ENCODE data around the gene NOP10.

The NOP10 gene

DNA sequence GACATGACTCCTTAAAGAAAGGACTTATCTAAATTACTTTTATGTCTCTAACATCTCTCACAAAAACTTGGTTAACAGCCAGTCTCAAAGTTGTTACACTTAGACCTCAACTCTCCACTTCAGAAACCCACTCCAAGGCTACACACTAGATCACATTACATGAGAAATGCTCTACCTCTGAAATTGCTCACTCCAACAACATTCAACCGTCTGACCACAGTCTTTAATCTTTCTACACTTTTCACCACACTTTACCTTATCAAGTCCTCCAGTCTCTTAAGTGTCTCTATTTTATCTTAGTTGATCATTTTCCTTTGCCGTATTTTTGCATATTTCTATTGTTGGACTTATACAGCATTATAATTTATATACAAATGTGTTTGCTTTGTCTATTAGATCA, 11.1 kb downstream of the NOP10 start:
- H3K9me3 Mint-ChIP-seq = no peaks in the 10 kb centered on the region
- peaks cover 14% of the 10 kb centered on the region for H3K36me3 Mint-ChIP-seq (ENCODE audit: low read depth)
- peak overlapping the region; percentile 63 for H3K4me3 Mint-ChIP-seq
- H3K27ac Mint-ChIP-seq = peak overlapping the region; percentile 88
- peak; percentile 40 for DNase-seq (ENCODE audit: low spot score)
- peaks cover 64% of the 10 kb centered on the region for H3K4me1 Mint-ChIP-seq (ENCODE audit: low read depth)
- H3K27me3 Mint-ChIP-seq (ENCODE audit: low read depth) = no peaks in the 10 kb centered on the region

DNA sequence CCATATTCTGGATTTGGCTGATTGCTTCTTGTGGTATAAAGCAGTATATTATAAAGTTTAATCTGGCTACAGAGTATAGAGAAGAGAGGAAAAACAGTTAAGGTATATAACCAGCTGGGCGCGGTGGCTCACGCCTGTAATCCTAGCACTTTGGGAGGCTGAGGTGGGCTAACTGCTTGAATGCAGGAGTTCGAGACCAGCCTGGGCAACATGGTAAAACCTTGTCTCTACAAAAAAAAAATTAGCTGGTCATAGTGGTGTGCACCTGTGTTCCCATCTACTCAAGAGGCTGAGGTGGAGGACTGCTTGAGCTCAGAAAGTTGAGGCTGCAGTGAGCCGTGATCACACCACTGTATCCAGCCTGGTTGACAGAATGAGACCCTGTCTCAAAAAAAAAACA, 12.7 kb downstream of the NOP10 start:
- Mint-ChIP-seq H3K27ac (peak overlapping the region; percentile 46), H3K27me3 (ENCODE audit: low read depth) (no peaks in the 10 kb centered on the region), H3K4me1 (ENCODE audit: low read depth) (peaks cover 61% of the 10 kb centered on the region), H3K36me3 (ENCODE audit: low read depth) (peaks cover 14% of the 10 kb centered on the region), H3K4me3 (peak overlapping the region; percentile 8), H3K9me3 (no peaks in the 10 kb centered on the region)
- DNase-seq (ENCODE audit: low spot score) = no peak

DNA sequence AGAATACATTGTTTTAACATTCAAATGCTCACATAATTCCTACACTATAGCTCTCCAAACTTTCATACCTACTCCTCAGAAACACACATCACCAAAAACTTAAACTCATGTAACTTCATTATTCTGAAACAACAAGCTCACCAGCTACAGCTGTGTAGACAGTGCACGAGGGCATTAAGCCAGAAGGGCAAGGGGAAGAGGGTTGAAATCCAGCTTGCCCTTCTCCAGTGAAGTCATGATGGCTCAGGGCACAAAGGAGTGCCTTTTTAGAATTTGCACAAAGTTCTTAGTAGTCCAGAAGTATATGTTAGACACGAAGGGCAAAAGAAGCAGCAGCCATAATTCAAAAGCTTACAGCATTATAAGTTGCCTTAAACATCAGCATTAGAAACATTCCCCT, 13.9 kb downstream of the NOP10 start:
- DNase-seq (ENCODE audit: low spot score) = no peak
- Mint-ChIP-seq H3K36me3 (ENCODE audit: low read depth) (peaks cover 15% of the 10 kb centered on the region), H3K4me3 (peak overlapping the region; percentile 30), H3K27ac (peak overlapping the region; percentile 60), H3K9me3 (no peaks in the 10 kb centered on the region), H3K4me1 (ENCODE audit: low read depth) (peaks cover 57% of the 10 kb centered on the region), H3K27me3 (ENCODE audit: low read depth) (no peaks in the 10 kb centered on the region)

DNA sequence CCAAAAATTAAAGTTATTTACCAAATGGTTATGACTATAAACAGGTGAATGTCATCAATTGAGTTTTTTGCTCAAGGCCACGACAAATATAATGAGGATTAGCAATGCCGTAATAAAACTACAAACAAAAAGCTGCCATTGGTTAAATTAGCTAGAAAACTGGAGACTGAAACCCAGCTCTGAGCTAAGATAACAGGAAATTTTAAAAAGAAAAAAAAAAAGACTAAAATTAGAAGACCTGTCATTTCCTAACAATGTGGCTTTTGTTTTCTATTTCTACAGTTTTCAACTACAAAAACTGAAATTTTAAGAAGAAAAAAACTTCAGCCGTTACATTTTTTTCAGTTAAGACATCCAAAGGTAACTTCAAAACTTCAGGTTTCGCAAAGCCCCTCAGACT, 15.0 kb downstream of the NOP10 start:
- DNase-seq (ENCODE audit: low spot score) = no peak
- peak overlapping the region; percentile 70 for H3K4me3 Mint-ChIP-seq
- no peaks in the 10 kb centered on the region for H3K27me3 Mint-ChIP-seq (ENCODE audit: low read depth)
- peaks cover 55% of the 10 kb centered on the region for H3K4me1 Mint-ChIP-seq (ENCODE audit: low read depth)
- peak overlapping the region; percentile 82 for H3K27ac Mint-ChIP-seq
- no peaks in the 10 kb centered on the region for H3K9me3 Mint-ChIP-seq
- H3K36me3 Mint-ChIP-seq (ENCODE audit: low read depth) = peaks cover 16% of the 10 kb centered on the region

DNA sequence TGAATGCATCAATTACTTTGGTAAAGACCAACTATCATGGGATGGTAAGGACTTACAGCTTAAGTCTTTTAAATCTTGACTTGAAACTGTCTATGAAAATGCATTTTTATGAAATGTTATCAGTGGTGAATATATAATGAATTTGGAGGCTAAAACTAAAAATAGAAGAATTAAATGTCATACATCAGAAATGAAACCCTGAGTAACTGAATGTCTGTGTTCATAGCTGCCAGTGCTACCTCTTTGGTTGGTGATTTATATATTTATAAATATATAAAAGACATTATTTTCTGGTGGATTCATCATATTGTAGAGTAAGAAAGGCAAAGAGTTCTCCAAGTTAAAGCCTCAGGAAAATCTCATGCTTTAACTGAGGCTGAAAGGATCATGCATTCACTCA, 17.6 kb downstream of the NOP10 start:
- H3K27me3 Mint-ChIP-seq (ENCODE audit: low read depth) = no peaks in the 10 kb centered on the region
- H3K36me3 Mint-ChIP-seq (ENCODE audit: low read depth) = peaks cover 14% of the 10 kb centered on the region
- no peak overlapping the region for H3K27ac Mint-ChIP-seq
- H3K9me3 Mint-ChIP-seq = no peaks in the 10 kb centered on the region
- H3K4me1 Mint-ChIP-seq (ENCODE audit: low read depth) = peaks cover 51% of the 10 kb centered on the region
- H3K4me3 Mint-ChIP-seq = no peak overlapping the region
- DNase-seq (ENCODE audit: low spot score) = no peak

DNA sequence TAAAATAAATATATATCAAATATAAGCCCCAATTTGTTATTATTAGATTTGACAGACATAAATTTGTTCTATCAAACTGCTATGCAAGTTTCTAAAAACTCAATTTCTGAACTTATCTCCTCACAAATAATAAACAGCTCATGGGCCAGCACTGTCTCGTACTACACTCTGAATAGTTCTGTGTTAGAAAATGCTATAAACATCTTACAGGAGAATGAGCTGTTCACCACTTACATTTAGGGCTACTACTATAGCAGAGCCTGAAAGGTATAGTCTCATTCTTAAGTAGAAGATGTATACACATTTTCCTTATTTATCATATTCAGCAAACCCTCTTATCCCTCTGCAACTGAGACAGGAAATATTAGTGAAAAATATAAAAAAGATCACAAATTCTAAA, 18.0 kb downstream of the NOP10 start:
- Mint-ChIP-seq H3K4me3 (no peak overlapping the region), H3K27ac (no peak overlapping the region), H3K9me3 (no peaks in the 10 kb centered on the region), H3K27me3 (ENCODE audit: low read depth) (no peaks in the 10 kb centered on the region), H3K4me1 (ENCODE audit: low read depth) (peaks cover 50% of the 10 kb centered on the region), H3K36me3 (ENCODE audit: low read depth) (peaks cover 13% of the 10 kb centered on the region)
- DNase-seq (ENCODE audit: low spot score) = no peak

DNA sequence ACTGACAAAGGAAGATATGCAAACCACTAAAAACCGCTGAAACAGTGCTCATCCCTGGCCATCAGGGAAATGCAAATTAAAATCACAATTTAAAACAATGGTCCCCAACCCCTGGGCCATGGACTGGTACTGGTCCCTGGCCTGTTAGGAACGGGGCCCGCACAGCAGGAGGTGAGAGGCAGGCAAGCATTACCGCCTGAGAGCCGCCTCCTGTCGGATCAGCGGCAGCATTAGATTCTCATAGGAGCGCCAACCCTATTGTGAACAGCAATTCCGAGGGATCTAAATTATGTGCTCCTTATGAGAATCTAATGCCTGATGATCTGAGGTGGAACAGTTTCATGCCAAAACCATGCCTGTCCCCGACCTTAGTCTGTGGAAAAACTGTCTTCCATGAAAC, 19.7 kb downstream of the NOP10 start:
- H3K36me3 Mint-ChIP-seq (ENCODE audit: low read depth) = peaks cover 13% of the 10 kb centered on the region
- no peak overlapping the region for H3K4me3 Mint-ChIP-seq
- no peak for DNase-seq (ENCODE audit: low spot score)
- no peaks in the 10 kb centered on the region for H3K27me3 Mint-ChIP-seq (ENCODE audit: low read depth)
- peaks cover 44% of the 10 kb centered on the region for H3K4me1 Mint-ChIP-seq (ENCODE audit: low read depth)
- H3K9me3 Mint-ChIP-seq = no peaks in the 10 kb centered on the region
- H3K27ac Mint-ChIP-seq = no peak overlapping the region

DNA sequence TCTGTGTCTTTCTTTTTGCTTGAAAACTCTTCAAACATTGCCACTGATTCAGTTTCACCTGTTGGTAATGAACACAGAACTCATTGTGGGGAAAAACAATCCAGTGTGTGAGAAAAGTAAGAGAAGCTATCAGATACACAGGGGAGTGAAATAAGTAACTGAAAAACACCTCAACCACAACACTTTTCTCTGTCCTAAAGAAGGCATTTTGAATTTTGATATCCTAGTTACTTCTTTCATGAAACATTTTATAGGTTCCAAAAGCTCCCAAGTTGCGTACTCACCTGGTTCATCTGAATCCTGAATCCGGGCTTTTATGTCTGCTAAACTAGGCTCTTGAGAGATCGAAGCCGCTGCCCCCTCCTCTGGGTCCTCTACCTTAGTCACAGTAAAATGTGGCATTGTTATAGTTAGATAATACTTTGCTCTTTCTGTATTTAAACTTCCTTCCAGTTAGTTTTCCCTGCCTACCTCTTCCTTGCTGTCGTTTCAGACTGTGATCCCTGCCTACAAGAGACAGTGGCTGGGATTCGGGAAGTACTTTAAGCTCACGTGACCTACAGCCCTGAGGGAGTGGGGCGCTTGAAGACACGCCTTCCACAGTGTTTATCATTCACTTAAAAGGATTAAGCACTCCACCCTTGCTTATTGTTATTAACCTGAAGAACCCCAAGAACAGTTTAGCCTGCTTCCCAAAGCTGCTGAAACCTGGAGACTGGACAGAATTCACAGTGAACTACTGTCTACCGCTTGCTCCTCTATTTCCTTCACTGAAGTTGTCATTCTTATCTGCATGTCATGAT, 24.5 kb downstream of the NOP10 start:
- H3K27me3 Mint-ChIP-seq (ENCODE audit: low read depth) = no peaks in the 10 kb centered on the region
- peaks cover 43% of the 10 kb centered on the region for H3K4me1 Mint-ChIP-seq (ENCODE audit: low read depth)
- H3K9me3 Mint-ChIP-seq = no peaks in the 10 kb centered on the region
- peak overlapping the region; percentile 94 for H3K4me3 Mint-ChIP-seq
- DNase-seq (ENCODE audit: low spot score) = no peak
- peak overlapping the region; percentile 94 for H3K27ac Mint-ChIP-seq
- H3K36me3 Mint-ChIP-seq (ENCODE audit: low read depth) = peaks cover 20% of the 10 kb centered on the region

DNA sequence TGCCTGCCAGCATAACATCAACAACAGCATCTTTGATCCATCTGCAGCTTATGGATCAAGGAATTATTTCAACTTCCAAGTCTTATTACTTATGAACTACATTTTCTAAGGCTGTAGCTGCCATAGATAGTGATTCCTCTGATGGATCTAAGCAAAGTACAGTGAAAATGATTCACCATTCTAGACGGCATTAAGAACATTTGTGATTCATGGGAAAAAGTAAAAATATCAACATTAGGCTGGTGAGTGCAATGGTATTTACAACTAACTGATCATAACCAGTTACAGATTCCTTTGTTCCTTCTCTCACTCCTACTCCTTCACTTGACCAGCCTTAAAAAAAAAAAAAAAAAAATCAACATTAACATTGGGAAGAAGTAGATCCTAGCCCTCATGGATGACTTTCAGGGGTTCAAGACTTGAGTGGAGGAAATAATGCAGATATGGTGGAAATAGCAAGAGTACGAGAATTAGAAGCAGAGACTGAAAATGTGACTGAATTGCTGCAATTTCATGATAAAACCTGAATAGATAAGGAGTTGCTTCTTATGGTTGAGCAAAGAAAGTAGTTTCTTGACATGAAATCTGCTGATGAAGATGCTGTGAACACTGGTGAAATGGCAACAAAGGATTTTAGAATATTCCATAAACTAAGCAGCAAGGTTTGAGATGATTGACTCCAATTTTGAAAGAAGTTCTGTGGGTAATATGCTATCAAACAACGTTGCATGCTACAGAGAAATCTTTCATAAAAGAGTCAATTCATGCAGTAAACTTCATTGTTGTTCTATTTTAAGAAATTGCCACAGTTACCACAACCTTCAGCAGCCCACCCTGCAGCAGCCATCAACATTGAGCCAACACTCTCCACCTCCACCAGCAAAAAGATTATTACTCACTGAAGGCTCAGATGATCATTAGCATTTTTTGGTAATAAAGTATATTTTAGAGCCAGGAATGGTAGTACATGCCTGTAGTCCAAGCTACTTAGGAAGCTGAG, 28.1 kb downstream of the NOP10 start:
- H3K4me1 Mint-ChIP-seq (ENCODE audit: low read depth) = peaks cover 43% of the 10 kb centered on the region
- H3K9me3 Mint-ChIP-seq = no peaks in the 10 kb centered on the region
- peaks cover 22% of the 10 kb centered on the region for H3K36me3 Mint-ChIP-seq (ENCODE audit: low read depth)
- DNase-seq (ENCODE audit: low spot score) = no peak
- H3K4me3 Mint-ChIP-seq = peak overlapping the region; percentile 24
- H3K27me3 Mint-ChIP-seq (ENCODE audit: low read depth) = no peaks in the 10 kb centered on the region
- peak overlapping the region; percentile 15 for H3K27ac Mint-ChIP-seq

DNA sequence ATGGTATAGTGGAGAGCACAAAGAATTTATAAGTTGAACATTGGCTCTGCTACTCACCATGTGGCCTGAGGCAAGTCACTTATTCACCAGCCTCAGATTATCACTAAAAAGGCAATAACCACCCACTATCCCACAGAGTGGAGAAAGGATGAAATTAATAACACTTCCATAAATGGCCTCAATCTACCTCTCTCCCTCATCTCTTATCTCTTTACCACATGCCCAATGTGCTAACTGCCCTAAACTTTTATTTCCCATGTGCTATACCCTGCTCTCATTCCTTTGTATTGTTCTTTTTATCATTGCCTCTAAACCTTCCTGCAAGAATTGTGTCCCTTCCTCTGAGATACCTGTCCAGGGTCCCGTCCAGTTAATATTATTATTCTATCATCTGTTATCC, 31.4 kb downstream of the NOP10 start:
- H3K4me1 Mint-ChIP-seq (ENCODE audit: low read depth) = peaks cover 41% of the 10 kb centered on the region
- no peaks in the 10 kb centered on the region for H3K27me3 Mint-ChIP-seq (ENCODE audit: low read depth)
- peaks cover 34% of the 10 kb centered on the region for H3K36me3 Mint-ChIP-seq (ENCODE audit: low read depth)
- H3K9me3 Mint-ChIP-seq = peaks cover 3% of the 10 kb centered on the region
- DNase-seq (ENCODE audit: low spot score) = no peak
- no peak overlapping the region for H3K27ac Mint-ChIP-seq
- H3K4me3 Mint-ChIP-seq = no peak overlapping the region

DNA sequence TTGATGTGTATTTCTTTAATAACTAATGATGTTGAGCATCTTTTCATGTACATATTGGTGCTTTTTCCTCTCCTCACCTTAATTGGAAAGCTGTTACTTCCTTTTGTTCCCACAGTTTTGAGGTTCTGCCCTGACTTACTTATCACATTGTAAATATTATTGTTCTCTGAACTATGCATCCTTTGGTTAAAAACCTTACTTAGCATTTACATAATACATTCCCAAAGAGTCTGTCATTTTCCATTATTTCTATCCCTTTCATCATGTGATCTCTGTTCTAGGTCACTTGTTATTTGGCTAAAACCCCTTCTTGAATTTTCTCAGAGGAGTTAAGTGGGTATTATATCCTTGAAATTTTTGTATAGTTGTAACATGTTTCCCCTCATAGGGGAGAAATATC, 38.3 kb downstream of the NOP10 start:
- Mint-ChIP-seq H3K27ac (no peak overlapping the region), H3K4me3 (no peak overlapping the region), H3K4me1 (ENCODE audit: low read depth) (peaks cover 18% of the 10 kb centered on the region), H3K36me3 (ENCODE audit: low read depth) (peaks cover 23% of the 10 kb centered on the region), H3K27me3 (ENCODE audit: low read depth) (no peaks in the 10 kb centered on the region), H3K9me3 (peaks cover 3% of the 10 kb centered on the region)
- DNase-seq (ENCODE audit: low spot score) = no peak

DNA sequence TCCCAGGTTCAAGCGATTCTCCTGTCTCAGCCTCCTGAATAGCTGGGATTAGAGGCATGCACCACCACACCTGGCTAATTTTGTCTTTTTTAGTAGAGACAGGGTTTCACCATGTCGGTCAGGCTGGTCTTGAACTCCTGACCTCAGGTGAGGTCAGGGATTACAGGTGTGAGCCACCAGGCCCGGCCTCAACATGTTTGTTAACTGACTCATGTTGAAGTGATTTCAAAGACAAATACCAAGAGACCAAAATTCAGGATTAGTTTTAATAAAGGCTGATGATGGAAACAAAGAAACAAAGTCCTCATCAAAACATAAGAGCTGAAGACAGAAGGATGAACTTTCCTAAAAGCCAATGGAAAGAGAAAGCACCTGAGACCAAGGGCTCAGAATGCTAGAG, 41.9 kb downstream of the NOP10 start:
- no peak for DNase-seq (ENCODE audit: low spot score)
- H3K27me3 Mint-ChIP-seq (ENCODE audit: low read depth) = no peaks in the 10 kb centered on the region
- H3K27ac Mint-ChIP-seq = no peak overlapping the region
- H3K4me1 Mint-ChIP-seq (ENCODE audit: low read depth) = peaks cover 17% of the 10 kb centered on the region
- H3K36me3 Mint-ChIP-seq (ENCODE audit: low read depth) = peaks cover 12% of the 10 kb centered on the region
- no peaks in the 10 kb centered on the region for H3K9me3 Mint-ChIP-seq
- H3K4me3 Mint-ChIP-seq = no peak overlapping the region

DNA sequence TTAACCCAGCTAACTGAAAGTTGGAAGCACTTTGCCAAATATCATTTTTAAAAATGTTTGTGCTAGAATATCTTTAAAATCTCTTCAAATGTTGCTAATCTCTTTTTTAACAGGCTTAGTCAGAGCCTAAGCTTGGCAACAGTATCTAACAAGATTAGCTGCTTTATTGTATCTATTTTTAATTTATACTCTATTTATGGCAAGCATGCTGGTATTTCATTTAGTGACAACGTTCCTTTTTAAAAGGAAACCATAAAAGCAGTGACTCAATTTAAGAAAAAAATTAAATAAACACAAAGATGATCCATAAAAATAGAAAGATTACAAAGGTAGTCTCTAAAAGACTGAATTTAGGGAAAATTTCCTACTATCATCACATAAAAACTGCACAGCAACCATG, 45.9 kb downstream of the NOP10 start:
- Mint-ChIP-seq H3K4me3 (no peak overlapping the region), H3K4me1 (ENCODE audit: low read depth) (peaks cover 11% of the 10 kb centered on the region), H3K27ac (no peak overlapping the region), H3K27me3 (ENCODE audit: low read depth) (no peaks in the 10 kb centered on the region), H3K36me3 (ENCODE audit: low read depth) (peaks cover 18% of the 10 kb centered on the region), H3K9me3 (no peaks in the 10 kb centered on the region)
- no peak for DNase-seq (ENCODE audit: low spot score)

DNA sequence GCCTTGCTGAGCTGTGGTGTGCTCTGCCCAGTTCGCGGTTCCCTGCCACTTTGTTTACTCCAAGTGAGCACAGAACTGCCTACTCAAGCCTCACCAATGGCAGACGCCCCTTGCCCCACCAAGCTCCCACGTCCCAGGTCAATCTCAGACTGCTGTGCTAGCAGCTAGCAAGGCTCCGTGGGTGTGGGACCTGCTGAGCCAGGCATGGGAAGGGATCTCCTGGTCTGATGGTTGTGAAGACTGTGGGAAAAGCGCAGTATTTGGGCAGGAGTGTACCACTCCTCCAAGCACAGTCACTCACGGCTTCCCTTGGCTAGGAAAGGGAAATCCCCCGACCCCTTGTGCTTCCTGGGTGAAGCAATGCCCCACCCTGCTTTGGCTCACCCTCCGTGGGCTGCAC, 50.3 kb downstream of the NOP10 start:
- H3K4me3 Mint-ChIP-seq = no peak overlapping the region
- H3K4me1 Mint-ChIP-seq (ENCODE audit: low read depth) = peaks cover 9% of the 10 kb centered on the region
- H3K27ac Mint-ChIP-seq = no peak overlapping the region
- DNase-seq (ENCODE audit: low spot score) = no peak
- peaks cover 46% of the 10 kb centered on the region for H3K36me3 Mint-ChIP-seq (ENCODE audit: low read depth)
- no peaks in the 10 kb centered on the region for H3K9me3 Mint-ChIP-seq
- no peaks in the 10 kb centered on the region for H3K27me3 Mint-ChIP-seq (ENCODE audit: low read depth)

Data from T-helper 2 cell treated with Interferon-gamma antibody and Interleukin-4, amounts not matched to agents 5 μg/mL and 100 μg/mL, for 36 hours (primary cell).